Stimulated activated CD8-positive, alpha-beta memory T cell treated with anti-CD3 and anti-CD28 coated beads, Interleukin-12 subunit alpha, Interleukin-12 subunit beta, amount 100 ng/mL, for 1 hour (primary cell): ENCODE measurements around the gene KCNK6.
"Not testable (repeated sequence)": the region's sequence is repeated elsewhere in the genome, so short reads cannot be mapped to it uniquely, and the experiment has no call there.

ENCODE experiments used
- DNase-seq: peaks from one replicate; pipeline ENCODE4 v3.0.0-alpha.2; 2020; ENCODE audit warnings: low read depth

Gene KCNK6

DNA sequence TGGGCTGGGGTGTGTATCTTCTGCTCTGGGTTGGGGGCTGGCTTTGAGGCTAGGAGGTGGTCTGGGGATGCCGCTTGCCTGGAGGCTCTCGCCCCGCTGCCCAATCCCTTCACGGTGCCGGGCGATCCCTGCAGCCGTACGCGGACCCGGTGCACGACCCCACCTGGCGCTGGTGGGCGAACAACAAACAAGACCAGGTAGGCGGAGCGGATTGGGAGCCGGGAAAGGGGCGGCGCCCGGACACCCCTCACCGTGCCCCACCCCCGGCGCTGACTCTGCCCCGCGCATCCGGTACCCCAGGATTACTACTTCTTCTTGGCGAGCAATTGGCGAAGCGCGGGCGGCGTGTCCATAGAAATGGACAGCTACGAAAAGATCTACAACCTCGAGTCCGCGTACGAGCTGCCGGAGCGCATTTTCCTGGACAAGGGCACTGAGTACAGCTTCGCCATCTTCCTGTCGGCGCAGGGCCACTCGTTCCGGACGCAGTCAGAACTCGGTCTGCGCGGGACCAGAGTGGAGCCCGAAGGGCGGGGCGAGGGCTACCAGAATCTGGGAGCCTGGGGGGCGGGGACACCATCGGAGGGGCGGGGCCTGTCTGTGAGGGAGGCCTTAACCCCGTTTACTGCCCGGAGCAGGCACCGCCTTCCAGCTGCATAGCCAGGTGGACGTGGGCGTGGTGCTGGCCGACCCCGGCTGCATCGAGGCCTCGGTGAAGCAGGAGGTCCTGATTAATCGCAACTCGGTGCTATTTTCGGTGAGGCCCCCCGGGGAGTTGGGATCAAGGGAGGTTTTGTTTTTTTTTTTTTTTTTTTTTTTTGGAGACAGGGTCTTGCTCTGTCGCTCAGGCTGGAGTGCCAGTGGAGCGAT is 42.7 kb downstream of the KCNK6 start:
- DNase-seq, result peak; percentile 36

DNA sequence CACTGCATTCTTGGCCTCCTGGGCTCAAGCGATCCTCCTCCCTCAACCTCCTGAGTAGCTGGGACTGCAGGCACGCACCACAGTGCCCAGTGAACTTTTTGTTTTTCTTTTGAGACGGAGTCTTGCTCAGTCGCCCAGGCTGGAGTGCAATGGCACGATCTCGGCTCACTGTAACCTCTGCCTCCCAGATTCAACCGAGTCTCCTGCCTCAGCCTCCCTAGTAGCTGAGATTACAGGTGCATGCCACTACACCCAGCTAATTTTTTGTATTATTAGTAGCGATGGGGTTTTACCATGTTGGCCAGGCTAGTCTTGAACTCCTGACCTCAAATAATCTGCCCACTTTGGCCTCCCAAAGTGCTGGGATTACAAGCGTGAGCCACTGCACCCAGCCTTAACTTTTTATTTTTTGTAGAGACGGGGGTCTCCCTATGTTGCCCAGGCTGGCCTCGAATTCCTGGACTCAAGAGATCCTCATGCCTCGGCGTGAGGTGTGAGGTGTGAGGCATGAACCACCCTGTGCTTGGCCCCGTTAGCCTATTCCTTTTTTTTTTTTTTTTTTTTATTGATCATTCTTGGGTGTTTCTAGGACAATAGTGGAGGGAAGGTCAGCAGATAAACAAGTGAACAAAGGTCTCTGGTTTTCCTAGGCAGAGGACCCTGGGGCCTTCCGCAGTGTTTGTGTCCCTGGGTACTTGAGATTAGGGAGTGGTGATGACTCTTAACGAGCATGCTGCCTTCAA is 43.5 kb downstream of the KCNK6 start:
- not testable (repeated sequence) for DNase-seq

DNA sequence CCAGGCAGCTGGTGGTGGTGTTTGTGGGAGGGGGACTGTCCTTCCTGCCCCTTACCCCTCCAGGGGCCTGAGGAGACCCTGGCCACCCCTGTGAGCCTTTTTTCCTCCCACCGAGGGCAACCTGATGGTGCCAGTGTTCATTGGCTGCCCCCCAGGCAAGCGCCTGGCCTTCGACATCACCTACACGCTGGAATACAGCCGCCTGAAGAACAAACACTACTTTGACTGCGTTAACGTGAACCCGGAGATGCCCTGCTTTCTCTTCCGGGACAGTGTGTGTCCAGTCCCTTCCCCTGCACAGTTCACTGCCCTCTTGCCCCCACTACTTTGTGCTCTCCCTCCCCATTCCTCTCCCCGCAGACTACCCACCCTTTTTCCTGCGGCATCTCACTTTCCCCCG is 47.4 kb downstream of the KCNK6 start:
- DNase-seq, result no peak

DNA sequence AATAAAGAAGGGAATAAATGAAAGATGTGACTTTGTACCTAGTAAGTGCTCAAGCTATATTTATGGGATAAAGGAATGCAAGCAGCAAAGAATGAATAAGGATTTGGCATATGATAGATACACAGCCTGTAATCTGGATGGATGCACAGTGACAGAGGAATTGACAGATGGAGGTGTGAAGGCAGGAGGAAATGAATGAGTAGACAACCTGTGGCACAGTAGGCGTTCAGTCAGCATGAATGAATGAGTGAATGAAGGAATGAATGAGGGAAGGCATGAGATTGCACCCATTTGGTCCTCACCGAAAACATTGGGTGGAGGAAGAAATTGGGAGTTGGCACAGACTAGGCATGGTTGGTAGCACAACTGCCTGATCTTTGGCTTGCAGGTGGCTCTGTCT is 49.9 kb downstream of the KCNK6 start:
- DNase-seq, result no peak

DNA sequence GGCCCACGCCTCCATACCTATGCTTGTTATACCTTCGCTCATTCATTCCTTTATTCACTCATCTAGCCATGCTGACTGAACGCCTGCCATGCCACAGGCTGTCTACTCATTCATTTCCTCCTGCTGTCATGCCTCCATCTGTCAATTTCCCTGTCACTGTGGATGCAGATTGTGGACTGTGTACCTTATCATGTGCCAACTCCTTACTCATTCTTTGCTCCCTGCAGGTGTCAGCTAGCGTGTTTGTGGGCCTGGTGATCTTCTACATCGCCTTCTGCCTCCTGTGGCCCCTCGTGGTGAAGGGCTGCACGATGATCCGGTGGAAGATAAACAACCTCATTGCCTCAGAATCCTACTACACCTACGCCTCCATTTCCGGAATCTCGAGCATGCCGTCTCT is 50.7 kb downstream of the KCNK6 start:
- no peak for DNase-seq

DNA sequence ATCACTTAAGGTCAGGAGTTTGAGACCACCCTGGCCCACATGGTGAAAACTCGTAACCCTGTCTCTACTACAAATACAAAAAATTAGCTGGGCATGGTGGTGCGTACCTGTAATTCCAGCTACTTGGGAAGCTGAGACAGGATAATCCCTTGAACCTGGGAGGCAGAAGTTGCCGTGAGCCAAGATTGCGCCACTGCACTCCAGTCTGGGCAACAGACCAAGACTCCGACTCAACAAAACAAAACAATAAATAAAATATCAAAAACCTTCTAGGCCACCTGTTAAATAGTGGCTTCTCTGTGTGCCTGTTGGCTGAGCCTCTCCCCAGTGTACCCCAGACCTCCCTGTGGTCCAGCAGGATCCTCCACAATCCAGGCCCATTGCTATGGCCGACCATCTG is 51.4 kb downstream of the KCNK6 start:
- DNase-seq, result no peak

DNA sequence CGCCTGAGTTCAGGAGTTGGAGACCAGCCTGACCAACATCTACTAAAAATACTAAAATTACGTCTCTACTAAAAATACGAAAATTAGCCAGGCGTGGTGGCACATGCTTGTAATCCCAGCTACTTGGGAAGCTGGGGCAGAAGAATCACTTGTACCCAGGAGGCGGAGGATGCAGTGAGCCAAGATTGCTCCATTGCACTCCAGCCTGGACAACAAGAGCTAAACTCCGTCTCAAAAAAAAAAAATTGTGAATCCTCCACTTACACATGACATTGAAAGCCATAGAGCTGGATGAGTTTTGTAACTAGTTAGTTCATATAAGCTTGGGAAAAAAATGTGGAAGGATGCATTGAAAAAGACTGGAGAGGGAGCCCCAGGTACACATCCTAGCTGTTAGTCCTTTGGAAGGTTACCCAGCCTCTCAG is 54.3 kb downstream of the KCNK6 start:
- DNase-seq, result no peak

DNA sequence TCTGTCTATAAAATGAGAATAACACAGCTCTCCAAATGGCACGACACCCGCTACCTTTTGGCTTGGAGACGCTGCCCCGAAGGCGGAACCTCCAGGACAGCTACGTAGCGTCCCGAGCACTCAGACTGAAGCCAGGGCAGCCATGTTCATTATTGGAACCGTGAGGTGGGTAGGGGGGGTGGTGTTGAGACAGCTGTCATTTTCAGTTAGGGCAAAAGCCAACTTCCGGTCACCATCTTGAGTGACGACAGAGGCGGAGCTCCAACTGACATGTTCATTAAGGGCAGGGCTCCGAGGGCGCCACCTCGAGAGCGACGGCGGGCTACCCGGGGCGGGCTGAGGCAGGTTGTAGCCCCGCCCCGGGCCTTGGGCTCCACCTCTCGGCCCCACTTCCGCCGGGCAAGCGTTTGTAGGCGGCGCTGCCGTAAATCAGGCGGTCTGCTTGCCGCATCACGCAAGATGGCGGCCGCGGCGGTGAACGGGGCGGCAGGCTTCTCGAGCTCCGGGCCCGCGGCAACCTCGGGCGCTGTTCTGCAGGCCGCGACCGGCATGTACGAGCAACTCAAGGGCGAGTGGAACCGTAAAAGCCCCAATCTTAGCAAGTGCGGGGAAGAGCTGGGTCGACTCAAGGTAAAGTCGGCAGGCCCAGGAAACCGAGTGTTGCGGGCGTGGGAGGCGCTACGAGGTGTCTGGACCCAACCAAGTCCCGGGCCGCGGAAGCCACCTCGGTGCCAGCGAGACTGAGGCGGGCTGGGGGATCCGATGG is 54.9 kb downstream of the KCNK6 start, which contains the start of gene PSMD8:
Gene PSMD8 (plus strand): TSS at position 240 of the 766 bp plus-strand sequence. CDS start 31 bp downstream, at position 271.
- DNase-seq, result peak; percentile 96

DNA sequence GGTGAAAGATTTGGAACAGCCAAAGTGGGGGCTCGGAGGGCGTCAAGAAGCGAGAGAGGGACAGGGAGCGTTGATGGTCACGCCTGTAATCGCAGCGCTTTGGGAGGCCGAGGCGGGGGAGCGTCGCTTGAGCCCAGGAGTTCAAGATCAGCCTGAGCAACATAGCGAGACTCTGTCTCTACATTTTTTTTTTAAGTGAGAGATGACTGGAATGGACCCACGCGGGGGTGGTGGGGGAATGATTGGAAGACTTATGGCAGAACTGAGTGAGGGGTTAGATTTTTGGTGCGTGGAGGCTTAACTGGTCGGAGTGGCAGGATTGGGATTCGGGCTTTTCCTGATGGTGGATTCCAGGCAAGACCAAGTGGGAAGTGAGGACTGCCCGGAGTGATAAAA is 55.5 kb downstream of the KCNK6 start:
- no peak for DNase-seq

DNA sequence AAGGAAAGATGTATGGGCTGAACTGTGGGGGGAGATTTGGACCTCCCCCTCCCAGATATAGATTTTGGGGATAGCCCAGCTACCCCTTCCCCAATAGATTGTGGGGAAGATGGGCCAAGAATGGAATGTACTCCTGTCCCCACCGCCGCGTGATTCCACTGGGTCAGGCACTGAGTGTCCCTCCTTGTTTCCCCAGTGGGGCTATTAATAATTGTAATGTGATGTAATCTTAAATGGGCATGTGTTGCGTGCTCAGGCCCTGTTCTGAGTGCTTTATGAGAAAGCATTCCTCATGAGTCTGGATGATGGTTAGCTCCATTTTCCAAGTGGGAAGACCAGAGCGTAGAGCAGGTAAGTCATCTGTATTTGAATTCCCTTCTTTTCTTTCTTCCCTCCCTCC is 56.1 kb downstream of the KCNK6 start:
- DNase-seq, result no peak

DNA sequence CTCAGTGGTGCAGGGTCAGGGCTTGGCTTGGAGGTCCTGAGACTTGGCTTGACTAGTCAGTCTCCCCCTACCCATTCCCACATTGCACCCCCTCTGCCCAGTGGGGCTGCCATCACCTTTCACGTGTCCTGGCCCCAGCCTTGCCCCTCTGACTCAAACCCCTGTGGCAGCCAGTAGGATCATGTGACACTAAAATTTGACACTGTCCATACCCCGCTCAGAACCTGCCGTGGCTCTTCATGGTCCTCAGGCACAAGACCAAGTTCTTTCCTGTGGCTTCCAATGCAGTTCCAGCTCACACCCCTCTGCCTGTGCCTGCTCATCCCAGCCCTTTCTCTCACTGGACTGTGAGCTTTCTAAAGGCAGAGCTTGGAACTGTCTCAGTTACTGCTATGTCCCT is 56.9 kb downstream of the KCNK6 start:
- no peak for DNase-seq

DNA sequence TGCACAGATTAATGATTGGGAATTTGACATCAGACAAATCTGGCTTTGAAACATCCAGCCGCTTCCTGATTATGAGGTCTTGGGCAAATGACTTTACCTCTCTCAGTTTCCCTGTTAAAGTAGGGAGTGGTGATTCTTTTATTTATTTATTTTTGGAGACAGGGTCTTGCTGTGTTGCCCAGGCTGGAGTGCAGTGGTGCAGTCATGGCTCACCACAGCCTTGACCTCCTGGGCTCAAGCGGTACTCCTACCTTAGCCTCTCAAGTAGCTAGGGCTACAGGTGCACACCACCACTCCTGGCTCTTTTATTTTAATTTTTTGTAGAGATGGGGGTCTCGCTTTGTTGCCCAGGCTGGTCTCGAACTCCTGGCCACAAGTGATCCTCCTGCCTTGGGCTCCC is 57.4 kb downstream of the KCNK6 start:
- no peak for DNase-seq

DNA sequence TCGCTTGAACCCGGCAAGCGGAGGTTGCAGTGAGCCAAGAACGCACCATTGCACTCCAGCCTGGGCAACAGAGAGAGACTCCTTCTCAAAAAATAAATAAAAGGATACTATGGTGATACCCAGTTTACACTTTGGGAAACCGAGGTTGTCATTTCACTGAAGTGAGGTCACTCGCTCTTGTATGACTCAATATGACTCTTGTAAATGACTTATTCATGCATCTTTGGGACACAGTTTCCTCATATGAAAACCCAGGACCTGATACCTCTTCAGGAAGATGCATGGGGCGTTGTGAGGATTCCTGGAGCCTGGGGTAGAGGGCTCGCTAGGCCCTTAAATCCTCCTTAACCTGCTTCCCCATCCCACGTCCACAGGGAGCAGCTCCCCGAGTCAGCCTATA is 59.2 kb downstream of the KCNK6 start:
- DNase-seq, result no peak

DNA sequence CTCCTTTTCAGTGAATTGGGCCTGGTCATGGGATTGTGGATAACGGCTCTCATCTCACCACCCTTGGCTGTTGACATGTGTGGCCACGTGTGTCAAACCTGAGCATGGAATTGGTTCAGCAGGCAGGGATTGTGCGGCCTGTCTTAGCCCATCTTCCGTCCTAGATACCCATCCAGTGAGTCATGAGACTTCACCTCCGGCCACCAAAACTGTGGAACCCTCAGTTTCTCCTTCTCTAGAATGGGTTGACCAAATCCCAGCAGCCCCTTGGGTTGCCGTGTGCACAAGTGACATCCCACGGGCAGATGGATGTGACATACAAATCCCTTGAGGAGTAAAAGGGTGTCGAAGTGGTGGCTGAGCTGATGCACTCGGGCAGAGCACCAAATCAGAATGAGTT is 61.5 kb downstream of the KCNK6 start:
- no peak for DNase-seq
